Peyer's patch (tissue), 4 donors: ENCODE results near the gene LAP3.

Source experiments
- CTCF ChIP-seq, 6 experiments: fragments of 450-650 bp in 4 of 6; fragments of 200-600 bp in 2 of 6; sonication (generic) in 1 of 6; IDR thresholded peaks; one replicate each; pipeline ENCODE4 v1.5.1; 2017 to 2019; ENCODE audit warnings: antibody characterized with exemption in 6 of 6, mild to moderate bottlenecking in 3 of 6, moderate library complexity in 1 of 6
- POLR2A ChIP-seq, 2 donors: fragments of 450-650 bp; IDR thresholded peaks; one replicate each; pipeline ENCODE4 v1.5.1; 2017; ENCODE audit warnings: antibody characterized with exemption in 2 of 2, mild to moderate bottlenecking in 2 of 2, moderate library complexity in 2 of 2

GRCh38 chr4:17597517-17597916 is 20.5 kb downstream of the LAP3 start:
- TF ChIP-seq CTCF (IDR thresholded peaks at IDR 0.05) (peak in 3 of 6 experiments; percentile 23 to 36 (median 27)), POLR2A (IDR thresholded peaks at IDR 0.05) (no peak)
